HG03460 (cell line): ENCODE results near the gene AK1.
"Not testable (repeated sequence)": the region's sequence is repeated elsewhere in the genome, so short reads cannot be mapped to it uniquely, and the experiment has no call there.

Experiments
- ATAC-seq: cut with Tn5 transposase; IDR thresholded peaks from one replicate; pipeline ENCODE4 v1.9.1; 2021; ENCODE audit not compliant: unreplicated experiment

AK1 gene

GRCh38 chr9:127848756-127849504 lies 28.5 kb downstream of the AK1 start:
- no peak for ATAC-seq

GRCh38 chr9:127847833-127848755 lies 29.4 kb downstream of the AK1 start:
- ATAC-seq = no peak

- no peak for ATAC-seq
These were observed 30.3 kb downstream of the AK1 start for GRCh38 chr9:127847178-127847510.

- no peak for ATAC-seq
These were observed 30.9 kb downstream of the AK1 start for GRCh38 chr9:127846443-127847177.

- not testable (repeated sequence) for ATAC-seq
These were observed 31.9 kb downstream of the AK1 start for GRCh38 chr9:127845619-127846018.

GRCh38 chr9:127844821-127845359 lies 32.6 kb downstream of the AK1 start:
- no peak for ATAC-seq

- ATAC-seq = no peak
These were observed 36.2 kb downstream of the AK1 start for GRCh38 chr9:127841087-127841835.

GRCh38 chr9:127838375-127839078 lies 38.9 kb downstream of the AK1 start:
- no peak for ATAC-seq

- ATAC-seq = no peak
These were observed 40.1 kb downstream of the AK1 start for GRCh38 chr9:127837346-127837745.

- ATAC-seq = not testable (repeated sequence)
These were observed 40.9 kb downstream of the AK1 start for GRCh38 chr9:127836561-127836960.

GRCh38 chr9:127835991-127836516 lies 41.4 kb downstream of the AK1 start:
- ATAC-seq = no peak

GRCh38 chr9:127833555-127833954 lies 43.9 kb downstream of the AK1 start:
- ATAC-seq = no peak

GRCh38 chr9:127832248-127832647 lies 45.2 kb downstream of the AK1 start:
- ATAC-seq = no peak

- ATAC-seq = no peak
These were observed 48.1 kb downstream of the AK1 start for GRCh38 chr9:127829205-127829906.

GRCh38 chr9:127828262-127829031 lies 49.0 kb downstream of the AK1 start:
- ATAC-seq = no peak

GRCh38 chr9:127826253-127826913 lies 51.1 kb downstream of the AK1 start:
- ATAC-seq = no peak

- ATAC-seq = no peak
These were observed 52.0 kb downstream of the AK1 start for GRCh38 chr9:127825319-127826051.
